Sigmoid colon (tissue), 7 donors: ENCODE measurements around the gene SETD3. TPM values are rescaled to one million over a fixed set of nuclear protein-coding genes. Genes with fewer than 3 reads are reported as not detected.
A peak's percentile ranks its signal among the peaks of the same experiment; 100 is the strongest.

ENCODE experiments used
- DNase-seq: peaks from one replicate; pipeline ENCODE4 v3.0.0-alpha.2; 2019
- H3K27ac ChIP-seq, 4 donors: fragments of 200-600 bp; sonication (generic); one replicate each; pipeline ENCODE4 v1.5.1; 2016 to 2019; ENCODE audit warnings: mild to moderate bottlenecking in 1 of 4
- H3K27me3 ChIP-seq, 3 donors: fragments of 200-600 bp; sonication (generic); one replicate each; pipeline ENCODE4 v1.5.1; 2019; ENCODE audit warnings: mild to moderate bottlenecking in 1 of 3
- H3K36me3 ChIP-seq, 4 donors: fragments of 200-600 bp; sonication (generic); one replicate each; pipeline ENCODE4 v1.5.1; 2016 to 2019
- H3K4me1 ChIP-seq, 4 donors: fragments of 200-600 bp; sonication (generic); one replicate each; pipeline ENCODE4 v1.5.1; 2017 to 2019
- H3K4me3 ChIP-seq, 4 donors: fragments of 200-600 bp; sonication (generic); one replicate each; pipeline ENCODE4 v1.5.1; 2017 to 2019; ENCODE audit warnings: mild to moderate bottlenecking in 2 of 4, moderate library complexity in 1 of 4
- H3K9me3 ChIP-seq, 4 donors: fragments of 200-600 bp in 3 of 4; sonication (generic) in 3 of 4; one replicate each; pipeline versions ENCODE4 v1.5.1 to v1.6.1; 2013 to 2019
- EP300 ChIP-seq, 4 donors: sonication (generic); formaldehyde crosslinking; IDR thresholded peaks; one replicate each; pipeline ENCODE4 v1.6.1; 2017; ENCODE audit warnings: antibody characterized with exemption in 4 of 4
- POLR2A ChIP-seq, 2 donors: fragments of 450-650 bp; IDR thresholded peaks; one replicate each; pipeline ENCODE4 v1.6.1; 2016; ENCODE audit warnings: antibody characterized with exemption in 2 of 2, mild to moderate bottlenecking in 2 of 2, moderate library complexity in 2 of 2
- POLR2AphosphoS5 ChIP-seq, 4 donors: sonication (generic); formaldehyde crosslinking; IDR thresholded peaks; one replicate each; pipeline ENCODE4 v1.6.1; 2017; ENCODE audit warnings: antibody characterized with exemption in 4 of 4
- WGBS, 2 donors: extraction: QIAGEN DNeasy Blood & Tissue Kit; methylation state at CpG; one replicate each; pipeline ENCODE4 v1.1.7; 2013; 5-methylcytosine and 5-hydroxymethylcytosine counted together
- intact Hi-C: fragments of 100-400 bp; cut with DNase I; formaldehyde crosslinking; loops from one replicate; pipeline ENCODE4 v1.15.1; 2023
- polyA plus RNA-seq, 3 donors: library from polyadenylated mRNA; stranded (reverse); fragments of 200-250 nt; gene quantifications; one replicate each; pipeline ENCODE4 v1.2.3, GENCODE V29; 2013
- total RNA-seq, 4 donors: library from RNA; depleted of rRNA; stranded (reverse); fragments of >200 nt; gene quantifications; one replicate each; pipeline ENCODE4 v1.1.0, GENCODE V29; 2016
- TF ChIP-seq, protein P1 (sequence below), 4 experiments: fragments of 450-650 bp in 3 of 4; fragments of 200-600 bp in 1 of 4; IDR thresholded peaks; one replicate each; pipeline ENCODE4 v1.5.1; 2016 to 2019; ENCODE audit warnings: antibody characterized with exemption in 4 of 4, mild to moderate bottlenecking in 3 of 4, moderate library complexity in 2 of 4
- donor health status: healthy with polysubstance abuse.
- donor health status: Bipolar disorder and iron deficiency.
- donor health status: healthy.

SETD3 gene
- total and polyA plus RNA-seq, 7 donors: 34.6 to 164 (median 130) TPM

DNA sequence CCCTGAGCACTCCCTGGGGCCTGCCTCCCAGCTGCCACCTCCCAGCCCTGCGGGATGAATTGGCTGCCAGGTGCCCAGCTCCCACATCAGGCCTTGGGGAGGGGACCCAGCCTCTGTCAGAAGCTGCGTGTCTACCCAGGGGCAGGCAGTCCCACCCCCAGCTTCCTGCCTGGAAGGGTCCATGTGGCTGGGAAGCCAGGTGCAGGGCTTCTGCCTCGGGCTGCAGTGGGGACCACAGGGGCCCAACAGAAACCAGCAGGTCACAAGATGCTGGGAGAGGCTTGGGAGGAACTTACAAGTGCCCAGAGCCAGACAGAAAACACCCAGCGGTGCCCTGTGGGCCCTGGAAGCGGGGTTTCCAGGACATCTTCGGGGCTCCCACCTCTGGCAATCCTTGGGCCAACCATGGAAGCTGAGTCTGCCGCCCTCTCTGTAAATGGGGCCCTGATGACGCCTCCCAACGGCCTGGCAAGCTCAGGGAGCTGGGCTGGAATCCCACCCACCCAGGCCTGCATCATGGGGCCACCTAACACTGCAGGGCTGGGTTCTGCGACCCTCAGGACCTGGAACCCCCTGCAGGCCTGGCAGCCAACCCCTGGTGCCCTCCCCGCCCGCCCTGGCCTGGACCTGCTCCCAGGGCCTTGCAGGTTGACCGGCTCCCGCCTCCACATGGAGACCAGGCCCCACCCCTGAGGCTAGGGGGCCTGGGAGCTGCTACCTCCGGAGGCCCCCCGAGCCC is 37.2 kb upstream of the SETD3 start:
- 62 to 66% methylated on average over 16 of the region's 16 CpGs for WGBS, 2 donors
- H3K4me1 ChIP-seq: peaks cover 0 to 49% (median 42%) of the 10 kb centered on the region in 4 donors
- no peak overlapping the region for H3K4me3 ChIP-seq
- no peaks in the 10 kb centered on the region for H3K9me3 ChIP-seq
- intact Hi-C loops: loop anchor here (1.0 kb wide), 1 partner anchor 111 kb away; no protein-coding TSS in a partner anchor
- no peaks in the 10 kb centered on the region for H3K27me3 ChIP-seq
- DNase-seq: peak; percentile 69
- peak overlapping the region in 3 of 4 donors; percentile 40 to 47 (median 45) for H3K27ac ChIP-seq
- H3K36me3 ChIP-seq: peaks cover 7 to 28% (median 17%) of the 10 kb centered on the region in 4 donors
- TF ChIP-seq POLR2AphosphoS5 (IDR thresholded peaks at IDR 0.05): no peak
- TF ChIP-seq POLR2A (IDR thresholded peaks at IDR 0.05): no peak
- no peak for TF ChIP-seq EP300 (IDR thresholded peaks at IDR 0.05)
- TF ChIP-seq, protein P1, sequence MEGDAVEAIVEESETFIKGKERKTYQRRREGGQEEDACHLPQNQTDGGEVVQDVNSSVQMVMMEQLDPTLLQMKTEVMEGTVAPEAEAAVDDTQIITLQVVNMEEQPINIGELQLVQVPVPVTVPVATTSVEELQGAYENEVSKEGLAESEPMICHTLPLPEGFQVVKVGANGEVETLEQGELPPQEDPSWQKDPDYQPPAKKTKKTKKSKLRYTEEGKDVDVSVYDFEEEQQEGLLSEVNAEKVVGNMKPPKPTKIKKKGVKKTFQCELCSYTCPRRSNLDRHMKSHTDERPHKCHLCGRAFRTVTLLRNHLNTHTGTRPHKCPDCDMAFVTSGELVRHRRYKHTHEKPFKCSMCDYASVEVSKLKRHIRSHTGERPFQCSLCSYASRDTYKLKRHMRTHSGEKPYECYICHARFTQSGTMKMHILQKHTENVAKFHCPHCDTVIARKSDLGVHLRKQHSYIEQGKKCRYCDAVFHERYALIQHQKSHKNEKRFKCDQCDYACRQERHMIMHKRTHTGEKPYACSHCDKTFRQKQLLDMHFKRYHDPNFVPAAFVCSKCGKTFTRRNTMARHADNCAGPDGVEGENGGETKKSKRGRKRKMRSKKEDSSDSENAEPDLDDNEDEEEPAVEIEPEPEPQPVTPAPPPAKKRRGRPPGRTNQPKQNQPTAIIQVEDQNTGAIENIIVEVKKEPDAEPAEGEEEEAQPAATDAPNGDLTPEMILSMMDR (IDR thresholded peaks at IDR 0.05): no peak

DNA sequence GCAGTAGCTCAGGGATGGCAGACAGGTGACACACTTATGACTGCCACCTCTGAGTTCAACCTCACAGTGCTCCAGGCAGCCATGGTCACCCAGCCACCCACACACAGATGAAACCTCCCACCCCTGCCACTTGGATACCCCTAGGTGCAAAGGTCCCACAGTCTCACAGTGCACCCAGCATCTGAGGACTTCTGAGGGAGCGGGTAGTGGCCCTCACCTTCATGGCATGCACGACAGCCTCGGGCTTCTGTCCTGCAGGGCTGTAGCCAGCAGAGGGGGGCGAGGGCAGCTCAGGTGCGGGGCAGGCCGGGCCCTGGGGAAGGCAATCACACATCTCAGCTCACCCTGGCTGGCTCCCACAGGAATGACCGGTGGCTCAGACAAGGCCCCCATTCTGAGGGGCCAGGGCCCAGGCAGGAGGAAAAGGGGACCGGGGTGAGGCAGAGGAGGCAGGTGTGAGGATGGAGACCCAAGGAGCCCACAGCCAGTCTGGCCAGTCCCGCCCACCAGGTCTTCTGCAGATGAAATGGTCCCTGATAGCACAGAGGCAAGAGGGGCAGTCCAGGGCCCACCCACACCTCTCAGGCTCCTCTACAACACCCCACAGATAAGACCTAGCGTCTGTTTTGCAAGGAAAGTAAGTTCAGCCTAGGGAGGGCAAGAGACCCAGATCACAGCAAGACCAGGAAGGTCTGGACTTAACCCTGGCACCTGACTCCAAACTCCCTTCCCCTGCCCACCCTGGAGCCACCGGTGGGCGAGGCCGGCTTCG is 36.4 kb upstream of the SETD3 start:
- Histone ChIP-seq H3K4me1 (peaks cover 0 to 49% (median 42%) of the 10 kb centered on the region in 4 donors), H3K4me3 (no peak overlapping the region), H3K27me3 (no peaks in the 10 kb centered on the region), H3K36me3 (peaks cover 7 to 33% (median 18%) of the 10 kb centered on the region in 4 donors), H3K27ac (peak overlapping the region in 3 of 4 donors; percentile 15 to 47 (median 40)), H3K9me3 (no peaks in the 10 kb centered on the region)
- 72 to 91% methylated on average over 14 of the region's 14 CpGs for WGBS, 2 donors
- TF ChIP-seq POLR2AphosphoS5 (IDR thresholded peaks at IDR 0.05): no peak
- no peak for TF ChIP-seq EP300 (IDR thresholded peaks at IDR 0.05)
- TF ChIP-seq, protein P1 (IDR thresholded peaks at IDR 0.05): no peak
- no peak for TF ChIP-seq POLR2A (IDR thresholded peaks at IDR 0.05)
- intact Hi-C loops: no loop called here
- no peak for DNase-seq

DNA sequence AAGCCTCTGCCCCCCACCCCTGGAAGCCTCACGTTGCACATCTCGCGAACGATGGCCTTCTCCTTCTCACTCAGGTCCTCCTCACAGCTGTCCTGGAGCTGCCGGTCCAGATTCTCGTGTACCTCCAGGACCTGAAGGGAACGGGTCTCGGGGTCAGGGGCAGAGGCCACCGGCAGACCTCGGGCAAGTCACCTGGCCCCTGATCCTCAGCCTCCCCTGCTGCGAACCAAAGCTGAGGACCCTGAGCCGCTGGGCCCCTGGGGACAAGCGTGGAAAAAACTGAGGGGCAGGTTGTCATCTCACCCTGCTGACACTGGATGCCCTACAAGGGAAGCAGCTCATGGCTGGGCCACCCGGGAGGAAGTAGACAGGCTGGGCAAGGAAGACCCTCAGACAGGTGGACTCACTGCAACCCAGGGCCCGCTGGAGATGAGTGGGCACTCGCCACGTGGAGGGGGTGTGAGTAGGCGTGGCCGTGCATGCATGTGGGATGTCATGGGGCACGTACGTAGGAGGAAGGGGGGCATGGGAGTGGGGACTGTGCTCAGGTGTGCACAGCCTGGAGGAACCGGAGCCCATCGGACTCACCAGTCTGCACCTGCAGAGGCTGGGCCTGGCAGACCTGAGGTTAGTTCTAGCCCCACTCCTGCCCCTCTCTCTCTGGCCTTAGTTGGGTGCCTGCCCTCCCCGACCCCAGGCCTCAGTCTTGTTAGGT is 35.7 kb upstream of the SETD3 start:
- no peak for DNase-seq
- WGBS, 2 donors: 81 to 84% methylated on average over 24 of the region's 24 CpGs

More for the DNA sequence above, 35.7 kb upstream of the SETD3 start:
- intact Hi-C loops: no loop called here
- Histone ChIP-seq H3K4me1 (peaks cover 0 to 49% (median 42%) of the 10 kb centered on the region in 4 donors), H3K4me3 (no peak overlapping the region), H3K27ac (peak overlapping the region in 1 of 4 donors; percentile 9), H3K9me3 (no peaks in the 10 kb centered on the region), H3K27me3 (no peaks in the 10 kb centered on the region), H3K36me3 (peaks cover 7 to 33% (median 18%) of the 10 kb centered on the region in 4 donors)
- TF ChIP-seq EP300 (IDR thresholded peaks at IDR 0.05): no peak
- no peak for TF ChIP-seq POLR2AphosphoS5 (IDR thresholded peaks at IDR 0.05)
- TF ChIP-seq, protein P1 (IDR thresholded peaks at IDR 0.05): no peak
- no peak for TF ChIP-seq POLR2A (IDR thresholded peaks at IDR 0.05)
